OCI-LY1 (cell line): ENCODE data around the gene MEIS1.

Experiments
- CTCF ChIP-seq: fragments of 200-600 bp; sonication (generic), shearing (Covaris generic); IDR thresholded peaks from 2 replicates; pipeline ENCODE4 v1.5.1; 2017; ENCODE audit warnings: mild to moderate bottlenecking, antibody characterized with exemption, low read length, moderate library complexity, mixed read lengths
- EZH2 ChIP-seq: fragments of 200-600 bp; sonication (generic), shearing (Covaris generic); IDR thresholded peaks from 2 replicates; pipeline ENCODE4 v1.8.0; 2017; ENCODE audit warnings: borderline replicate concordance, mixed run types, mild to moderate bottlenecking, antibody characterized with exemption, low read length, moderate library complexity, mixed read lengths

GRCh38 chr2:66596256-66596655 lies 161.3 kb downstream of the MEIS1 start:
- TF ChIP-seq CTCF, result no peak
- no peak for TF ChIP-seq EZH2
